ENCODE measurements around the gene SH3GLB1. TPM values are rescaled to one million over a fixed set of nuclear protein-coding genes. Genes with fewer than 3 reads are reported as not detected.

Gene SH3GLB1
- total and polyA plus RNA-seq, 2 donors (not counting 3 experiments of a cell fraction or from before 2014, with no cell fraction given): 43.7 to 140 TPM

GRCh38 chr1:86762336-86762735 is 58.0 kb downstream of the SH3GLB1 start:
- no peak overlapping the region for H3K27ac ChIP-seq (ENCODE audit: insufficient read depth, low read depth, low read length)
- H3K36me3 ChIP-seq (ENCODE audit: control insufficient read depth in 2 of 2, extremely low read depth in 1 of 2, insufficient read depth in 2 of 2, low read length in 2 of 2): no peaks in the 10 kb centered on the region
- no peaks in the 10 kb centered on the region for H3K4me1 ChIP-seq (ENCODE audit: control insufficient read depth, extremely low read depth, insufficient read depth, low read length)
- TF ChIP-seq FOS (IDR thresholded peaks at IDR 0.05; ENCODE audit: borderline replicate concordance, insufficient read depth, low read length): no peak
- no peak for TF ChIP-seq EZH2 (IDR thresholded peaks at IDR 0.05; ENCODE audit: borderline replicate concordance, low read depth, low read length, severe bottlenecking)
- no peak for TF ChIP-seq GATA2 (IDR thresholded peaks at IDR 0.05; ENCODE audit: insufficient read depth, insufficient read length, low read depth, low read length)
- TF ChIP-seq POLR2AphosphoS5 (IDR thresholded peaks at IDR 0.05; ENCODE audit: insufficient read depth, low read depth, low read length): no peak
- no peak for TF ChIP-seq MAX (IDR thresholded peaks at IDR 0.05; ENCODE audit: insufficient read depth, insufficient read length)
- TF ChIP-seq POLR2A (IDR thresholded peaks at IDR 0.05; ENCODE audit: low read depth, low read length): no peak
- TF ChIP-seq JUN (IDR thresholded peaks at IDR 0.05; ENCODE audit: borderline replicate concordance, insufficient read depth, insufficient read length, low read depth): no peak
- H3K9ac ChIP-seq (replicated peaks; ENCODE audit: extremely low read depth, insufficient read depth, low read length): no peak overlapping the region
- ChIA-PET POLR2A (no interaction called here), CTCF (no interaction called here)
- no peak for DNase-seq (ENCODE audit: low read depth, low spot score)
- FAIRE-seq: no peak
- intact Hi-C loops (cut with micrococcal nuclease): no loop called here
- no peak overlapping the region for H3K4me3 ChIP-seq (replicated peaks in 1 of 3; ENCODE audit: insufficient read depth in 1 of 3, low read depth in 1 of 3, low read length in 3 of 3)
- no peaks in the 10 kb centered on the region for H3K79me2 ChIP-seq (ENCODE audit: control insufficient read depth, insufficient read depth, low read length)
- no peaks in the 10 kb centered on the region for H3K9me3 ChIP-seq (replicated peaks; ENCODE audit: control insufficient read depth, insufficient read depth, low read length)
- H3K9me1 ChIP-seq (replicated peaks; ENCODE audit: control insufficient read depth, extremely low read depth, insufficient read depth, low read length): no peaks in the 10 kb centered on the region
- no peak overlapping the region for H3K4me2 ChIP-seq (ENCODE audit: insufficient read depth, low read length)
- dilution Hi-C loops (cut with MboI; ENCODE audit: extremely low pct_ligation_motif_present, low sequenced_read_pairs): no loop called here
- no peak overlapping the region for H2AFZ ChIP-seq (ENCODE audit: low read depth, low read length)
- H3K27me3 ChIP-seq (ENCODE audit: control insufficient read depth in 2 of 2, insufficient read depth in 2 of 2, low read length in 2 of 2): peaks cover 0 to 5% of the 10 kb centered on the region in 2 experiments
- no peaks in the 10 kb centered on the region for H4K20me1 ChIP-seq (replicated peaks; ENCODE audit: control insufficient read depth, extremely low read depth, insufficient read depth, low read length)
- BruUV-seq (replicated peaks): no TSS peak

DNA sequence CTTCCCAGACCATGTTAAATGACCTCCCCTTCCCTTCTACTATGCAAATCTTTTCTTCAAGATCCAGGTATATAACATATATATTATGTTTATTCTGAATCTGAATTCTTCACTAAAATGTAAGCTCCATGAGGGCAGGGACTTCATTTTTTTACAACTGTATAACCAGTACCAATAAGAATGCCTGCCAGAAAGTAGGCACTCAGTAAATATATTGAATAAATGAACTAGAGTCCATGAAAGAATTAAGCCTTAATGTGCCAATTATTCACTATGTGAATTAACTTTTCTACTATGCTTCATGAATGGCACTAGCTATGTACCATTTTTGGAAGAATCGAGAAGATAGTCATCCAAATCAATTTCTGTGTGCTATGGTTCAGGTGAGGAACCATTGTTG is 60.1 kb downstream of the SH3GLB1 start:
- Histone ChIP-seq H3K36me3 (ENCODE audit: control insufficient read depth in 2 of 2, extremely low read depth in 1 of 2, insufficient read depth in 2 of 2, low read length in 2 of 2) (no peaks in the 10 kb centered on the region), H4K20me1 (replicated peaks; ENCODE audit: control insufficient read depth, extremely low read depth, insufficient read depth, low read length) (no peaks in the 10 kb centered on the region), H3K4me1 (ENCODE audit: control insufficient read depth, extremely low read depth, insufficient read depth, low read length) (no peaks in the 10 kb centered on the region), H3K4me3 (replicated peaks in 1 of 3; ENCODE audit: insufficient read depth in 1 of 3, low read depth in 1 of 3, low read length in 3 of 3) (no peak overlapping the region), H3K9me3 (replicated peaks; ENCODE audit: control insufficient read depth, insufficient read depth, low read length) (no peaks in the 10 kb centered on the region), H3K27me3 (ENCODE audit: control insufficient read depth in 2 of 2, insufficient read depth in 2 of 2, low read length in 2 of 2) (peaks cover 0 to 5% of the 10 kb centered on the region in 2 experiments), H3K4me2 (ENCODE audit: insufficient read depth, low read length) (no peak overlapping the region), H3K9me1 (replicated peaks; ENCODE audit: control insufficient read depth, extremely low read depth, insufficient read depth, low read length) (no peaks in the 10 kb centered on the region), H2AFZ (ENCODE audit: low read depth, low read length) (no peak overlapping the region), H3K27ac (ENCODE audit: insufficient read depth, low read depth, low read length) (no peak overlapping the region), H3K79me2 (ENCODE audit: control insufficient read depth, insufficient read depth, low read length) (no peaks in the 10 kb centered on the region), H3K9ac (replicated peaks; ENCODE audit: extremely low read depth, insufficient read depth, low read length) (no peak overlapping the region)
- dilution Hi-C loops (cut with MboI; ENCODE audit: extremely low pct_ligation_motif_present, low sequenced_read_pairs) (no loop called here), intact Hi-C loops (cut with micrococcal nuclease) (no loop called here)
- no TSS peak for BruUV-seq (replicated peaks)
- FAIRE-seq (no peak), DNase-seq (ENCODE audit: low read depth, low spot score) (no peak)
- ChIA-PET CTCF (interaction anchor here (0.9 to 1.0 kb wide), 2 partner anchors 9 to 11 kb away, joined by 3 read pairs; no protein-coding TSS in a partner anchor), POLR2A (no interaction called here)
- TF ChIP-seq GATA2 (IDR thresholded peaks at IDR 0.05; ENCODE audit: insufficient read depth, insufficient read length, low read depth, low read length) (no peak), JUN (IDR thresholded peaks at IDR 0.05; ENCODE audit: borderline replicate concordance, insufficient read depth, insufficient read length, low read depth) (no peak), POLR2AphosphoS5 (IDR thresholded peaks at IDR 0.05; ENCODE audit: insufficient read depth, low read depth, low read length) (no peak), EZH2 (IDR thresholded peaks at IDR 0.05; ENCODE audit: borderline replicate concordance, low read depth, low read length, severe bottlenecking) (no peak)
- TF ChIP-seq, protein P1, sequence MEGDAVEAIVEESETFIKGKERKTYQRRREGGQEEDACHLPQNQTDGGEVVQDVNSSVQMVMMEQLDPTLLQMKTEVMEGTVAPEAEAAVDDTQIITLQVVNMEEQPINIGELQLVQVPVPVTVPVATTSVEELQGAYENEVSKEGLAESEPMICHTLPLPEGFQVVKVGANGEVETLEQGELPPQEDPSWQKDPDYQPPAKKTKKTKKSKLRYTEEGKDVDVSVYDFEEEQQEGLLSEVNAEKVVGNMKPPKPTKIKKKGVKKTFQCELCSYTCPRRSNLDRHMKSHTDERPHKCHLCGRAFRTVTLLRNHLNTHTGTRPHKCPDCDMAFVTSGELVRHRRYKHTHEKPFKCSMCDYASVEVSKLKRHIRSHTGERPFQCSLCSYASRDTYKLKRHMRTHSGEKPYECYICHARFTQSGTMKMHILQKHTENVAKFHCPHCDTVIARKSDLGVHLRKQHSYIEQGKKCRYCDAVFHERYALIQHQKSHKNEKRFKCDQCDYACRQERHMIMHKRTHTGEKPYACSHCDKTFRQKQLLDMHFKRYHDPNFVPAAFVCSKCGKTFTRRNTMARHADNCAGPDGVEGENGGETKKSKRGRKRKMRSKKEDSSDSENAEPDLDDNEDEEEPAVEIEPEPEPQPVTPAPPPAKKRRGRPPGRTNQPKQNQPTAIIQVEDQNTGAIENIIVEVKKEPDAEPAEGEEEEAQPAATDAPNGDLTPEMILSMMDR (IDR thresholded peaks at IDR 0.05; ENCODE audit: extremely low read depth in 1 of 2, insufficient read depth in 1 of 2, low read depth in 1 of 2, low read length in 2 of 2): no peak
